HCT116 (cell line): ENCODE measurements around the gene FAM163B. TPM values are rescaled to one million over a fixed set of nuclear protein-coding genes. Genes with fewer than 3 reads are reported as not detected.

Source experiments
- ATAC-seq: fragments of 200-7000 bp; cut with Tn5 transposase; 2 replicates; pipeline ENCODE4 v1.9.1; 2020; ENCODE audit warnings: mild to moderate bottlenecking, moderate library complexity
- BruUV-seq: library from RNA; stranded (reverse); fragments of 400-500 nt; replicated peaks from 2 replicates; lab custom pipeline; 2021; lab: Mats Ljungman, UMichigan
- CTCF ChIA-PET: fragments of 300-600 bp; sonication (Branson Sonifier 250); formaldehyde crosslinking; loops from one replicate; lab custom pipeline; 2021; ENCODE audit warnings: antibody characterized with exemption; lab: Charles Lee
- POLR2A ChIA-PET: fragments of 300-600, 350-600 bp; sonication (Branson Sonifier 250); formaldehyde crosslinking; loops from one replicate; lab custom pipeline; 2021; ENCODE audit warnings: antibody characterized with exemption; lab: Charles Lee
- RAD21 ChIA-PET, 2 experiments: fragments of 300-600 bp; sonication (Branson Sonifier 250); formaldehyde crosslinking; loops; one replicate each; lab custom pipeline; 2023; ENCODE audit warnings: low total read pairs in 2 of 2; ENCODE audit not compliant: uncharacterized antibody in 2 of 2, unreplicated experiment in 2 of 2, low non-redundant PET in 1 of 2; lab: Charles Lee
- DNase-seq: peaks from one replicate; pipeline ENCODE4 v3.0.0-alpha.2; 2010; ENCODE audit warnings: low read depth, low spot score
- H2AFZ ChIP-seq: fragments of 200-600 bp; shearing (Covaris generic), sonication (generic); 2 replicates; pipeline ENCODE4 v1.6.1; 2017; ENCODE audit warnings: low read depth, mixed run types, mixed read lengths, antibody characterized with exemption, low read length; ENCODE audit not compliant: poor library complexity, severe bottlenecking
- H3K27ac ChIP-seq: 2 replicates; pipeline ENCODE4 v1.5.1; 2012; ENCODE audit warnings: low read depth, low read length
- H3K27me3 ChIP-seq: fragments of 200-600 bp; sonication (generic); 2 replicates; pipeline ENCODE4 v1.6.1; 2016; ENCODE audit warnings: mixed run types, low read length, mixed read lengths; ENCODE audit not compliant: insufficient read depth
- H3K36me3 ChIP-seq, 2 experiments: fragments of 200-500 bp in 1 of 2; fragments of 200-600 bp in 1 of 2; sonication (Bioruptor generic) in 1 of 2; sonication (generic) in 1 of 2; 2 replicates each; pipeline versions ENCODE4 v1.5.1 to v1.6.1; 2014 to 2016; ENCODE audit warnings: low read length in 2 of 2, inconsistent platforms in 1 of 2, mixed read lengths in 1 of 2, mixed run types in 1 of 2; ENCODE audit not compliant: insufficient read depth in 2 of 2, control insufficient read depth in 1 of 2
- H3K4me1 ChIP-seq, 2 experiments: fragments of 200-600 bp in 1 of 2; sonication (generic) in 1 of 2; 2 replicates each; pipeline versions ENCODE4 v1.5.1 to v1.6.1; 2012 to 2017; ENCODE audit warnings: low read length in 2 of 2, inconsistent platforms in 1 of 2, mild to moderate bottlenecking in 1 of 2, mixed read lengths in 1 of 2, mixed run types in 1 of 2, moderate library complexity in 1 of 2; ENCODE audit not compliant: insufficient read depth in 2 of 2, control insufficient read depth in 1 of 2
- H3K4me2 ChIP-seq: fragments of 200-600 bp; sonication (generic); 2 replicates; pipeline ENCODE4 v1.6.1; 2017; ENCODE audit warnings: mixed run types, low read length, mixed read lengths
- H3K4me3 ChIP-seq, 2 experiments: fragments of 200-600 bp in 1 of 2; sonication (generic) in 1 of 2; replicated peaks in 1 of 2; 2 replicates each; pipeline ENCODE4 v1.5.1; 2011 to 2016; ENCODE audit warnings: low read length in 2 of 2, control low read depth in 1 of 2, low read depth in 1 of 2, mild to moderate bottlenecking in 1 of 2, mixed read lengths in 1 of 2, mixed run types in 1 of 2
- H3K79me2 ChIP-seq: fragments of 200-600 bp; sonication (generic); 2 replicates; pipeline ENCODE4 v1.6.1; 2017; ENCODE audit warnings: mild to moderate bottlenecking, mixed run types, low read length, moderate library complexity, mixed read lengths; ENCODE audit not compliant: insufficient read depth
- H3K9ac ChIP-seq: fragments of 200-600 bp; sonication (generic); 2 replicates; pipeline ENCODE4 v1.6.1; 2016; ENCODE audit warnings: low read length, mixed read lengths
- H3K9me2 ChIP-seq: fragments of 200-600 bp; sonication (generic), shearing (Covaris generic); 2 replicates; pipeline ENCODE4 v1.6.1; 2017; ENCODE audit warnings: mixed run types, mild to moderate bottlenecking, moderate library complexity; ENCODE audit not compliant: insufficient read depth
- H3K9me3 ChIP-seq, 2 experiments: fragments of 200-500 bp in 1 of 2; fragments of 200-600 bp in 1 of 2; sonication (Bioruptor generic) in 1 of 2; sonication (generic) in 1 of 2; 2 replicates each; pipeline ENCODE4 v1.6.1; 2014 to 2017; ENCODE audit warnings: low read length in 2 of 2, mixed read lengths in 2 of 2, inconsistent platforms in 1 of 2, low read depth in 1 of 2, mild to moderate bottlenecking in 1 of 2, mixed run types in 1 of 2, moderate library complexity in 1 of 2; ENCODE audit not compliant: control insufficient read depth in 1 of 2, insufficient read depth in 1 of 2
- H4K20me1 ChIP-seq: fragments of 200-600 bp; sonication (generic), shearing (Covaris generic); 2 replicates; pipeline ENCODE4 v1.6.1; 2017; ENCODE audit warnings: mixed run types, mild to moderate bottlenecking, moderate library complexity; ENCODE audit not compliant: insufficient read depth
- RAD21 ChIP-seq: IDR thresholded peaks from 2 replicates; pipeline ENCODE4 v1.6.1; 2012; ENCODE audit warnings: low read depth, mild to moderate bottlenecking
- intact Hi-C: fragments of 100-400 bp; cut with micrococcal nuclease; formaldehyde crosslinking; loops from 2 replicates; pipeline ENCODE4 v1.10.0; 2022
- total RNA-seq: library from RNA; stranded (reverse); gene quantifications from one replicate; pipeline ENCODE4 v1.2.1, GENCODE V29; 2021; ENCODE audit not compliant: unreplicated experiment
- TF ChIP-seq, protein P1 (sequence below), 3 experiments: fragments of 200-600 bp in 1 of 3; sonication (generic) in 1 of 3; IDR thresholded peaks in 2 of 3; conservative IDR thresholded peaks in 1 of 3; 2 replicates each; pipeline ENCODE4 v1.5.1; 2012 to 2017; ENCODE audit warnings: low read depth in 2 of 3, low read length in 2 of 3, antibody characterized with exemption in 1 of 3, borderline replicate concordance in 1 of 3, control low read depth in 1 of 3, mild to moderate bottlenecking in 1 of 3, mixed read lengths in 1 of 3, mixed run types in 1 of 3, moderate library complexity in 1 of 3; ENCODE audit not compliant: insufficient read depth in 1 of 3
- TF ChIP-seq, protein P2 (sequence below): IDR thresholded peaks from 2 replicates; pipeline ENCODE4 v1.6.1; 2012; ENCODE audit warnings: low read depth

FAM163B gene
- total RNA-seq, 1 experiment from 2014 or later = not detected

DNA sequence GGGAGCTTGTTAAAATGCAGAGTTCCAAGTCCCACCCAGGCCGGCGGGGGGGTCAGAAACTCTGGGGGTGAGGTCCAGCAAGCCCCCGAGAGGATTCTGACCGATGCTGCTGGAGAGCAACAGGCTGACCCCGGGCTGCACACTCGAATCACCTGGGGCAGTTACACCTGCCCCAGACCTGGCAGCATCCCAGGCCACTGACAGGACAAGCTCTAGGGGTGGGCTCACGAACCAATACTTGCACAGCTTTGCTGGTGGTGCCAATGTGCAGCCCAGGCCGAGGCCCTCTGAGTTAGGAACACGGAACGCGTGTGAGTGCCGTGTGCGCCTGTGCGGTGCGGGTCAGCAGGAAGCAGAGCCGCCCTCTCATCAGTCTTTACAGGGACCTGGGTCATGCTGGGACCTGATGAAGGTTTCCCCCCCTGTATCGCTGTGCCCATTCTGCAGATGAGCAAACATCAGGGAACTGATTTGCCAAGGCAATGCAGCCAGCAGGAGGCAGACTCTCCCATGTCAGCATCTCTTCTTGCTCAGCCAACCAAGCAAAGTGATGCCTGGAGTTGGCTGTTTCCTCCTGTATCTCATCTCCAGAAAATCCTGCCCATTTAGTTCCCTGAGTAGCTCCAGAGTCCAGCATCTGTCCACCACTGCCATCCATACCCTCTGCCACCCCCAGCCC lies 16.3 kb downstream of the FAM163B start:
- Histone ChIP-seq H4K20me1 (no peaks in the 10 kb centered on the region), H2AFZ (no peak overlapping the region), H3K27me3 (no peaks in the 10 kb centered on the region), H3K9ac (no peak overlapping the region), H3K4me3 (no peak overlapping the region), H3K4me1 (peaks cover 3 to 18% of the 10 kb centered on the region in 2 experiments), H3K9me3 (peaks cover 7 to 12% of the 10 kb centered on the region in 2 experiments; a peak in 2 of 4 replicates), H3K27ac (no peak overlapping the region), H3K79me2 (no peaks in the 10 kb centered on the region), H3K4me2 (no peak overlapping the region), H3K36me3 (no peaks in the 10 kb centered on the region), H3K9me2 (no peaks in the 10 kb centered on the region)
- no peak for ATAC-seq
- POLR2A ChIA-PET = no interaction called here
- DNase-seq = no peak
- RAD21 ChIA-PET = no interaction called here
- no TSS peak for BruUV-seq
- intact Hi-C loops = no loop called here
- CTCF ChIA-PET = no interaction called here
- 0 out of 2 replicates have a peak, but pooled peaks have one; percentile 11 for TF ChIP-seq RAD21
- TF ChIP-seq, protein P1, sequence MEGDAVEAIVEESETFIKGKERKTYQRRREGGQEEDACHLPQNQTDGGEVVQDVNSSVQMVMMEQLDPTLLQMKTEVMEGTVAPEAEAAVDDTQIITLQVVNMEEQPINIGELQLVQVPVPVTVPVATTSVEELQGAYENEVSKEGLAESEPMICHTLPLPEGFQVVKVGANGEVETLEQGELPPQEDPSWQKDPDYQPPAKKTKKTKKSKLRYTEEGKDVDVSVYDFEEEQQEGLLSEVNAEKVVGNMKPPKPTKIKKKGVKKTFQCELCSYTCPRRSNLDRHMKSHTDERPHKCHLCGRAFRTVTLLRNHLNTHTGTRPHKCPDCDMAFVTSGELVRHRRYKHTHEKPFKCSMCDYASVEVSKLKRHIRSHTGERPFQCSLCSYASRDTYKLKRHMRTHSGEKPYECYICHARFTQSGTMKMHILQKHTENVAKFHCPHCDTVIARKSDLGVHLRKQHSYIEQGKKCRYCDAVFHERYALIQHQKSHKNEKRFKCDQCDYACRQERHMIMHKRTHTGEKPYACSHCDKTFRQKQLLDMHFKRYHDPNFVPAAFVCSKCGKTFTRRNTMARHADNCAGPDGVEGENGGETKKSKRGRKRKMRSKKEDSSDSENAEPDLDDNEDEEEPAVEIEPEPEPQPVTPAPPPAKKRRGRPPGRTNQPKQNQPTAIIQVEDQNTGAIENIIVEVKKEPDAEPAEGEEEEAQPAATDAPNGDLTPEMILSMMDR (IDR thresholded peaks at IDR 0.05 in 2 of 3, conservative IDR thresholded peaks at IDR 0.05 in 1 of 3; ENCODE audit: borderline replicate concordance in 1 of 3, insufficient read depth in 1 of 3, low read depth in 2 of 3, low read length in 2 of 3) = peak in 1 of 3 experiments; percentile 28; a peak in 1 of 6 replicates
- TF ChIP-seq, protein P2, sequence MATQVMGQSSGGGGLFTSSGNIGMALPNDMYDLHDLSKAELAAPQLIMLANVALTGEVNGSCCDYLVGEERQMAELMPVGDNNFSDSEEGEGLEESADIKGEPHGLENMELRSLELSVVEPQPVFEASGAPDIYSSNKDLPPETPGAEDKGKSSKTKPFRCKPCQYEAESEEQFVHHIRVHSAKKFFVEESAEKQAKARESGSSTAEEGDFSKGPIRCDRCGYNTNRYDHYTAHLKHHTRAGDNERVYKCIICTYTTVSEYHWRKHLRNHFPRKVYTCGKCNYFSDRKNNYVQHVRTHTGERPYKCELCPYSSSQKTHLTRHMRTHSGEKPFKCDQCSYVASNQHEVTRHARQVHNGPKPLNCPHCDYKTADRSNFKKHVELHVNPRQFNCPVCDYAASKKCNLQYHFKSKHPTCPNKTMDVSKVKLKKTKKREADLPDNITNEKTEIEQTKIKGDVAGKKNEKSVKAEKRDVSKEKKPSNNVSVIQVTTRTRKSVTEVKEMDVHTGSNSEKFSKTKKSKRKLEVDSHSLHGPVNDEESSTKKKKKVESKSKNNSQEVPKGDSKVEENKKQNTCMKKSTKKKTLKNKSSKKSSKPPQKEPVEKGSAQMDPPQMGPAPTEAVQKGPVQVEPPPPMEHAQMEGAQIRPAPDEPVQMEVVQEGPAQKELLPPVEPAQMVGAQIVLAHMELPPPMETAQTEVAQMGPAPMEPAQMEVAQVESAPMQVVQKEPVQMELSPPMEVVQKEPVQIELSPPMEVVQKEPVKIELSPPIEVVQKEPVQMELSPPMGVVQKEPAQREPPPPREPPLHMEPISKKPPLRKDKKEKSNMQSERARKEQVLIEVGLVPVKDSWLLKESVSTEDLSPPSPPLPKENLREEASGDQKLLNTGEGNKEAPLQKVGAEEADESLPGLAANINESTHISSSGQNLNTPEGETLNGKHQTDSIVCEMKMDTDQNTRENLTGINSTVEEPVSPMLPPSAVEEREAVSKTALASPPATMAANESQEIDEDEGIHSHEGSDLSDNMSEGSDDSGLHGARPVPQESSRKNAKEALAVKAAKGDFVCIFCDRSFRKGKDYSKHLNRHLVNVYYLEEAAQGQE = no peak
